Omental fat pad (tissue), 4 donors: Measurements from ENCODE around the gene USP25. TPM values are rescaled to one million over a fixed set of nuclear protein-coding genes. Genes with fewer than 3 reads are reported as not detected.
A peak's percentile ranks its signal among the peaks of the same experiment; 100 is the strongest.

Experiments
- ATAC-seq: fragments of 150-250 bp; one replicate; pipeline ENCODE4 v1.9.1; 2016; ENCODE audit warnings: mild to moderate bottlenecking, moderate library complexity; ENCODE audit not compliant: low FRiP score
- DNase-seq: peaks from one replicate; pipeline ENCODE4 v3.0.0-alpha.2; 2019; ENCODE audit warnings: low spot score
- total RNA-seq, 4 donors: library from RNA; depleted of rRNA; stranded (reverse); fragments of >200 nt; gene quantifications; one replicate each; pipeline ENCODE4 v1.1.0, GENCODE V29; 2016
- TF ChIP-seq, protein P1 (sequence below), 3 donors: fragments of 450-650 bp; IDR thresholded peaks; one replicate each; pipeline ENCODE4 v1.5.1; 2016 to 2017; ENCODE audit warnings: antibody characterized with exemption in 3 of 3, mild to moderate bottlenecking in 3 of 3, moderate library complexity in 2 of 3

The USP25 gene
- total RNA-seq, 4 donors from 2014 or later, result 46.5 to 63.8 (median 59.0) TPM

DNA sequence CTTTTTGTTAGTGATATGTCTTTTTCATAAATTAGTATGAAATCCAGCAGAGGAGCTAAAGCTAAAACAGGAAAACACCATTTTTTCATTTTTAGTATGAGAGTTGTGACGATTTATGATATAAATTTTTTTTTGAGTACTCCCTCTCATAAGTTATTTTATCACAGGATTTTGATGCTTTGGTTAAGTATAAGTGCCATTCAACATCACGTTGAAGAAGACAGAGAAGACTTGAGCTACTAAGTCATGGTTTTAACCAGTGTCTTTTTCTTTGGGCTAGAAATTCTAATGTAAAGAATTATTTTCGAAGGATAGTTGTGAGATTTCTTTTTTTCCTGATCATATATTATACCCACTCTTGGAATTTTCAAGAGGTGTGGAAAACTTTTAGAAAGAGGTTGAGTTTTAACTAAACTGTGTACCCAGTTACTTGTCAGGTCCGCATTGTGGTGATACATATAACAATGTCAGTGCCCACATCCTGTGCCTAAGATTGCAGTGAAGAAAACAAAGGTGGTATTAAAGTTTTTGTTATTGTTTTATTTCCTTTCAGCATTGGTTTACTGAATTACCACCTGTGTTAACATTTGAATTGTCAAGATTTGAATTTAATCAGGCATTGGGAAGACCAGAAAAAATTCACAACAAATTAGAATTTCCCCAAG is 93.8 kb downstream of the USP25 start:
- no peak for ATAC-seq
- no peak for DNase-seq
- TF ChIP-seq, protein P1, sequence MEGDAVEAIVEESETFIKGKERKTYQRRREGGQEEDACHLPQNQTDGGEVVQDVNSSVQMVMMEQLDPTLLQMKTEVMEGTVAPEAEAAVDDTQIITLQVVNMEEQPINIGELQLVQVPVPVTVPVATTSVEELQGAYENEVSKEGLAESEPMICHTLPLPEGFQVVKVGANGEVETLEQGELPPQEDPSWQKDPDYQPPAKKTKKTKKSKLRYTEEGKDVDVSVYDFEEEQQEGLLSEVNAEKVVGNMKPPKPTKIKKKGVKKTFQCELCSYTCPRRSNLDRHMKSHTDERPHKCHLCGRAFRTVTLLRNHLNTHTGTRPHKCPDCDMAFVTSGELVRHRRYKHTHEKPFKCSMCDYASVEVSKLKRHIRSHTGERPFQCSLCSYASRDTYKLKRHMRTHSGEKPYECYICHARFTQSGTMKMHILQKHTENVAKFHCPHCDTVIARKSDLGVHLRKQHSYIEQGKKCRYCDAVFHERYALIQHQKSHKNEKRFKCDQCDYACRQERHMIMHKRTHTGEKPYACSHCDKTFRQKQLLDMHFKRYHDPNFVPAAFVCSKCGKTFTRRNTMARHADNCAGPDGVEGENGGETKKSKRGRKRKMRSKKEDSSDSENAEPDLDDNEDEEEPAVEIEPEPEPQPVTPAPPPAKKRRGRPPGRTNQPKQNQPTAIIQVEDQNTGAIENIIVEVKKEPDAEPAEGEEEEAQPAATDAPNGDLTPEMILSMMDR (IDR thresholded peaks at IDR 0.05), result no peak

- ATAC-seq, result no peak
- no peak for DNase-seq
- TF ChIP-seq, protein P1 (IDR thresholded peaks at IDR 0.05), result no peak
These were observed 95.9 kb downstream of the USP25 start for GRCh38 chr21:15825700-15826099.

- TF ChIP-seq, protein P1 (IDR thresholded peaks at IDR 0.05), result no peak
- DNase-seq (no peak), ATAC-seq (no peak)
These were observed 96.5 kb downstream of the USP25 start for GRCh38 chr21:15826147-15826780.

DNA sequence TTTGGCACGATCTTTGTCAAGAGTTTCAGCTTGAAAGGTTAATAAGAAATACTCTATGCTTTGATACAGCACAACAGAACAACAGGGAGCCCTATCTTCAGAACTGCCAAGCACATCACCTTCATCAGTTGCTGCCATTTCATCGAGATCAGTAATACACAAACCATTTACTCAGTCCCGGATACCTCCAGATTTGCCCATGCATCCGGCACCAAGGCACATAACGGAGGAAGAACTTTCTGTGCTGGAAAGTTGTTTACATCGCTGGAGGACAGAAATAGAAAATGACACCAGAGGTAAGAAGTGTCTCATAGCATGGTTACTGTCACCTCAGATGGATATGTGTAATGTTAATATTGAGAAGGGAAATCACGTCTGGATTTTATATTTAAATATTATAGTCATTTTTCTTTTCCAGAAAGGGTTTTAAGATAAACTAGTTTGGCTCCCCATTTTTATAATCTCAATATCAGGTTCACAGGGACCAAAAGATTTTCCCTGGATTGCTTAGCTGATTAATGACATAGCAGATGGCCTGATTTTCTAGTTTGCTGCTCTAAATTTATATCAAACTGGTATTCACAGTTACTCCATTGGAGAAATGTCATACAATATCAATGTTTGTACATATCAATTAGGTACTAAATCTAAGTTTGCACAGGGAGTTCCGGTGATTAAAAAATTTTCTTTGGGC is 97.3 kb downstream of the USP25 start:
- DNase-seq (no peak), ATAC-seq (no peak)
- TF ChIP-seq, protein P1 (IDR thresholded peaks at IDR 0.05), result no peak

DNA sequence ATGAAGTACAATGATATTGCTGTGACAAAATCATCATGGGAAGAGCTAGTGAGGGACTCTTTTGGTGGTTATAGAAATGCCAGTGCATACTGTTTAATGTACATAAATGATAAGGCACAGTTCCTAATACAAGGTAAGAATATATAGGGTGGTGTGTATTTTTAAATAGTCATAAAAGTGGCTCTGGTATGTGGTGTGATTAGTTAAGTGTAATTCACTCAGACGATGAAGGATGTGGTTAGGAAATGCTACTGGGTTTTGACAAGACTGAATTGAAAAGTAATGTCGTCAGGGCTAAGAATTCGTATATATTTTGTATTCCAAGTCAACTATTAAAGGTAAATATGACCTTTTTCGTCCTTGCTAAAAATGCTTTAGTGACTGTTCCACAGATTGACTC is 101.7 kb downstream of the USP25 start:
- TF ChIP-seq, protein P1 (IDR thresholded peaks at IDR 0.05), result no peak
- ATAC-seq (no peak), DNase-seq (no peak)

GRCh38 chr21:15837645-15838044 is 107.9 kb downstream of the USP25 start:
- no peak for DNase-seq
- ATAC-seq, result peak; percentile 88
- TF ChIP-seq, protein P1 (IDR thresholded peaks at IDR 0.05), result no peak
